GM12874 (cell line): Measurements from ENCODE around the gene VRK2.

ENCODE experiments used
- TF ChIP-seq, protein P1 (sequence below): IDR thresholded peaks from 2 replicates; pipeline ENCODE4 v1.5.1; 2011; ENCODE audit warnings: low read depth, mild to moderate bottlenecking, control low read depth, low read length, moderate library complexity; ENCODE audit not compliant: insufficient read depth

VRK2 gene

DNA sequence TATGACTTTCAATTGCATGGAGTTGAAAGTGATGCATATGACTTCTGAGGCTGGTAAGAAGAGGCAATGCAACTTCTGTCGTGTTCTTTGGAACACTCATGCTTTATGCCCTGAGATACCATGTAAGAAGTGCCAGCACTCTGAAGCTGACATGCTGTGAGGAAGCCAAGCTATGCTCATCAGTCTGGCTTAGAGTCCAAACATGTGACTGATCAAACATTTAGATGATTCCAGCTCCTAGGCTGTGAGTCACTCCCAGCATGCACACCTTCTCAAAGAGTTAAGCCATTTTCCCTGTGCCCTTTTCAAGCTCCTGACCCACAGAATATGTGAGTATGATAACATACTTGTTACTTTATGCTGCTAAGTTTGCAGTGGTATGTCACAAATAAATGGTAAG lies 15.8 kb upstream of the VRK2 start:
- TF ChIP-seq, protein P1, sequence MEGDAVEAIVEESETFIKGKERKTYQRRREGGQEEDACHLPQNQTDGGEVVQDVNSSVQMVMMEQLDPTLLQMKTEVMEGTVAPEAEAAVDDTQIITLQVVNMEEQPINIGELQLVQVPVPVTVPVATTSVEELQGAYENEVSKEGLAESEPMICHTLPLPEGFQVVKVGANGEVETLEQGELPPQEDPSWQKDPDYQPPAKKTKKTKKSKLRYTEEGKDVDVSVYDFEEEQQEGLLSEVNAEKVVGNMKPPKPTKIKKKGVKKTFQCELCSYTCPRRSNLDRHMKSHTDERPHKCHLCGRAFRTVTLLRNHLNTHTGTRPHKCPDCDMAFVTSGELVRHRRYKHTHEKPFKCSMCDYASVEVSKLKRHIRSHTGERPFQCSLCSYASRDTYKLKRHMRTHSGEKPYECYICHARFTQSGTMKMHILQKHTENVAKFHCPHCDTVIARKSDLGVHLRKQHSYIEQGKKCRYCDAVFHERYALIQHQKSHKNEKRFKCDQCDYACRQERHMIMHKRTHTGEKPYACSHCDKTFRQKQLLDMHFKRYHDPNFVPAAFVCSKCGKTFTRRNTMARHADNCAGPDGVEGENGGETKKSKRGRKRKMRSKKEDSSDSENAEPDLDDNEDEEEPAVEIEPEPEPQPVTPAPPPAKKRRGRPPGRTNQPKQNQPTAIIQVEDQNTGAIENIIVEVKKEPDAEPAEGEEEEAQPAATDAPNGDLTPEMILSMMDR: no peak

DNA sequence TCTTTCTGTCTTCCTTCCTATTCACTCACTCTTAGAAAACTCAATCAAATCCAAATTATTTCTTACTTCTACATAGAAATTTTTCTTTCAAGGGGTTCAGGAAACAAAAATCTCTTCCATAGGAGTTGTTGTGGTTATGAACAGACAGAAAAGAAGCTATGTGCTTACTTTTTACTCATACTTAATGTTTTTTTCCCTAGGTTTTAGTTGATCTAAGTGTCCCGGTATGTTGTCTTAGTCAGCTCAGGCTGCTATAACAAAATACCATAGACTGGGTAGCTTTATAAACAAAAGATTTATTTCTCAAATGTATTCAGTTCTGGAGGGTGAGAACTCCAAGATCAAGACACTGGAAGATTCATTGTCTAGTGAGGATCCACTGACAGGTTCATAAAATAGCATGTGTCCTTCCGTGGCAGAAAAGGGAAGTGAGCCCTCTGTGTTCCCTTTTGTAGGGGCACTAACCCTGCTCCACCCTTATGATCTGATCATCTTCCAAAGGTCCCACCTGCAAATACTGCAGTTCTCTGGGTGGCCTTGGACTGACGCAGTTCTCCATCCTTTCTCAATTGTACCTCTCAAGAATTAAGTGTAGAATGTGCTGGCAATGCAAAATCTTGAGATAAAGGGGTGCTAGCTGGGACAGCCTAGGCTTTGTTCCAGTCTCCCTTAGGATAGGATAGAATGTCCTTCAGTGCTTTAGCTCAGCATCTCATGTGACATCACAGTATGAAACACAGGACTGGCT lies 14.4 kb upstream of the VRK2 start:
- TF ChIP-seq, protein P1: no peak

- TF ChIP-seq, protein P1: no peak
Measured at GRCh38 chr2:58032764-58033080, 13.9 kb upstream of the VRK2 start.

- TF ChIP-seq, protein P1: no peak
Measured at GRCh38 chr2:58033530-58033929, 13.1 kb upstream of the VRK2 start.

DNA sequence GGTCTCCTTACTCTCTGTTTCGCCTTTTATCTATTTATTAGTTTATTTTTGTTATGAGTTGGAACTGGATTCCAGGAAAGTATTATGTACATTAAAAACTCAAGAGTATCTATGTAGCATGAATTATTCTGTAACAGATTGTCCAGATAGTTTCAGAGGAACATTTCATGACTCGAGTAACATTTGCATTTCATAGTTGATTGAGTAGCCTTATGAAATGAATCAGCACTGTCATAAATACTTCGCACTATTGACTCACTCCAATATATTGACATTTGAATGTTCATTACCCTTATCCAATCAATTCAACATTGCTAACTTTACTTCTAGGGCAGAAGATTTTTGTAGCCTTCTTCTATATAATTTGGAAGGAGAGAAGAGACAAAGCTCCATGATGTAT lies 11.3 kb upstream of the VRK2 start:
- TF ChIP-seq, protein P1: no peak

GRCh38 chr2:58039170-58039611 lies 7.4 kb upstream of the VRK2 start:
- TF ChIP-seq, protein P1: no peak

GRCh38 chr2:58042486-58042970 lies 4.1 kb upstream of the VRK2 start:
- TF ChIP-seq, protein P1: no peak
